ENCODE results near the gene BEAN1.
"Not testable (repeated sequence)": the region's sequence is repeated elsewhere in the genome, so short reads cannot be mapped to it uniquely, and the experiment has no call there.

The BEAN1 gene

DNA sequence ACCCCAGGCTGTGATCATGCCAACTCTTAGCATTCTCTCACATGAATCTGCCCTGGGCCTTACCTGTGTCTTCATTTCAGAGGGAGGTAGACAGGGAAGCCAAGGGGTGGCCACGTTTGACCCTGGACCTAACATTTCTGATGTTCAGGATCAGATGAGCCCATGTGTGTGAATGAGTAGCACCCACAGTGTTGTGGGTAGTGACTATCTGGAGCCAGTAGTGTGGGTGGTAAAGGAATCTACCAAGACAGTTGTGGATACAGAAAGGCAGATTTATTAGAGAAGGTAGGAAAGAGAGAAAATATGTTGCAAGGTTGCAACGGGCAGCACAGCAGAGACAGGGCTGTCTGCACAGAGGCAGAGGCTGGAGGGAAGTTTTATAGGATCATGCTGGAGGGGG is 62.3 kb downstream of the BEAN1 start:
- no peak for DNase-seq

DNA sequence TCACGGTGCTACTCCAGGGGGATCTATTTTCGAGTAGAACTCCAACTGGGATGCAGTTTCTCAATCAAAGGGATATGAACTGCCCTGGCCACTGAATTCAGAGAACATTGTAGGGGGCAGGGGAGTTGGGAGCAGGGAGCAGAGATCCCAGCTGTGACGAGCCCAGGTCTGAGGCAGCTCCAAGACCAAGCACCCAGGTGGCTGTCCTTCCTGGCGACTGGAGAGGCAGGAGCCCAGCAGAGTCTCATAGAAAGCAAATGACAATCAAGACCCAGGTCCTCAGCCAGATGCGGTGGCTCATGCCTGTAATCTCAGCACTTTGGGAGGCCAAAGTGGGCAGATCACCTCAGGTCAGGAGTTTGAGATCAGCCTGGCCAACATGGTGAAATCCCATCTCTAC is 62.7 kb downstream of the BEAN1 start:
- no peak for DNase-seq

DNA sequence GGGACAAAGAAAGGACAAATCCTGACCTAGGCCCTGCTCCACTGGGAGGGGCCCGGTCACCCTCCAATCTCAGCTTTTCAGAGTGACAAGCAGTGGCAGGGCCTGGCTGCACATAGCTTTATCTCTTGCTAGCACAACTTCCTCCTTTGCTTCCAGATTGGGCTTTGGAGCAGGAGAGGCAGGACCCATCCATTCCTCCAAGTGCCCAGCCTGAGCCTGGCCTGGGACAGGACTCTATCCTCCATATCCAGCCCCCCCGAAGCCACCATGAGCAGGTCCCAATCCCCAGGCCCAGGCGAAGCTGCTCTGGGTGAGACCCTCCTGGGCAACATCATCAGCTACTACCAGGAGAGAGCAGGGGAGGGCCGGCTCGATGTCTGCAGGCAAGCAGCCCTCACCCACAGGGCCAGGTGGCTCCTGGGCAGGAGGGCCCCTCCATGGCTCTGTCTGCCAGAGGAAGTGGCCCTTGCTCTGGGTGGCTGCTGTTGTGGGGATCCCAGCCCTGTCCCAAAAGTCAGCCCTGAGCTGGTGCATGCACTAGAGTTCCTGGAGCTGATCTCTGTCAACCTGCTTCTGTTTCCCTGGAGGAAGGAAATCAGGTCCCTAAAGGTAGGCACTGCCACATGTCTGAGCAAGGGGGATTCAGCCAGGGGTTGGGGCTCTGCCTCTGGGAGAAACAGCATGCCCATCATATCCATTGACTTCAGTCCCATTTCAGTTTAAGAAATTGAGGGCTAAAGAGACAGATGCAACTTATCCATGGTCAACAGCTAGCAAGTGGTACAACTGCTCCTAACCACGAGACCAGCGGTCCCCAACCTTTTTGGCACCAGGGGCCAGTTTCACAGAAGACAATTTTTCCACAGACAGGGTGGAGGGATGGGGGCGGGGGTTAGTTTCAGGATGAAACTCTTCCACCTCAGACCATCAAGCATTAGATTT is 64.0 kb downstream of the BEAN1 start:
- DNase-seq = no peak

DNA sequence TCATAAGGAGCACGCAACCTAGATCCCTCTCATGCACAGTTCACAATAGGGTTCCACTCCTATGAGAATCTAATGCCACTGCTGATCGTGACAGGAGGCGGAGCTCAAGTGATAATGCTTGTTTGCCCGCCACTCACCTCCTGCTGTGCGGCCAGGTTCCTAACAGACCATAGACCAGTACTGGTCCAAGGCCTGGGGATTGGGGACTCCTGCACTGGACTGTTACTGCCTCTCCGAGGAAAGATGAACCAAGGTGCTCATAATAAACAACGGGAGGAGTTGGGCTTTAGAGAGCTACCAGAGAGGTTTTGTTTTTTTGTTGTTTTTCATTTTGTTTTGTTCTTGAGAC is 64.6 kb downstream of the BEAN1 start:
- DNase-seq = no peak

DNA sequence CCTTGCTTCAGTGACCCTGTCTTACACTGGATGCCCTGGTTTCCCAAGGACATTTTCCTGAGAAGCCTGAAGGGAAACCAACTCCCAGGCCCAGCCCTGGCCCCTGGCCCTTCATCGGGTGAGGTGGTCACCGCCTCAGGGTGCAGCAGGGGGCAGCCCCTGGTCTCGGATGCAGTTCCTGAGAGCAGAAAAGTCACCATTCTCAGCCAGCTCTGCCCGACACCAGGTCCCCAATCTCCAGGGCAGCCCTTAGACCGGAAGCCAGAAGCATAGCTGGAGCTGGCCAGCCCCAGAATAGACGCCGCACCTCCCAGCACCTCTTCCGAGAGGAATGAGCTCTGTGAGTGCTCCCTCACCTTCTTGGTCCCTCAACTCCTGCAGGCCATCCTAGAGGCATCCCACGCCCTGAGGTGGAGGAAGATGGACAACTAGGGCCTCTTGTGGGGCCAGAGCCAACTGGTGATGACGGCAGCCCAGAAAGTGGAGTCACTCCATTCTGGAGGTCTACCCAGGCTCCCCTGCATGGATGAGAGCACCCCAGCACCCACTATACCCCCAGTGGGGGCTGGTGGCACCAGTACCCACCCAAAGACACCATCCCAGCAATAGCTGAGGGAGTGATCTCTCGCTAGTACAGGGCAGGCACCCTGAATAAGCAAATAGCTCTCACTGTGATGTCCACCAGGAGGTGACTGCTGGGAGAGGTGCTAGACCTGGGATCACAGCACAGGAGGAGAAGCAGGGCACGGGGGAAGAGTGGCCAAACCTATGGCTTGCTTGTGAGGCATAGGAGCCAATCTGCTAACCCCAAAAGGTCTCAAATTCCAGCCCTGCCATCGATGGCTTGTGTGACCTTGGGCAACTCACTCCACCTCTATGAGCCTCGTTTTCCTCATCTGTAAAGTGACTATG is 66.7 kb downstream of the BEAN1 start:
- no peak for DNase-seq

DNA sequence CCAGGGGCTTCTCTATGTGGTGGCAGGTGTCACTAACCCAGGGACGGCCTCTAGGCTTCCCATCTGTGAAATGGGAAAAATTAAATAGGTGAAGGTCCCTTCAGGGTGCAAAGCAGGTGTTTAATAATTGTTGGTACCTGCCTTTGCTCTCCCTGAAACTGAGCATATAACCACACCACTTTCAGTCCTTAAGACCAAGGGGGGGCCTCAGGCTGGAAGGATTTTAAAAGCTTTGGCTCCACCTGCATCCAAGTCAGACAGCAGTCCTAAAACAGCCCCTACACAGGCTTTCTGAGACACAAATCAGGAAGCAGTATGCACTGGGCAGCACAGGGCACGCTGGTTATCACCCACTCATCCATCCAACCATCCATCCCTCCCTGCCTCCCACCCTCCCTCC is 67.8 kb downstream of the BEAN1 start:
- DNase-seq = no peak

DNA sequence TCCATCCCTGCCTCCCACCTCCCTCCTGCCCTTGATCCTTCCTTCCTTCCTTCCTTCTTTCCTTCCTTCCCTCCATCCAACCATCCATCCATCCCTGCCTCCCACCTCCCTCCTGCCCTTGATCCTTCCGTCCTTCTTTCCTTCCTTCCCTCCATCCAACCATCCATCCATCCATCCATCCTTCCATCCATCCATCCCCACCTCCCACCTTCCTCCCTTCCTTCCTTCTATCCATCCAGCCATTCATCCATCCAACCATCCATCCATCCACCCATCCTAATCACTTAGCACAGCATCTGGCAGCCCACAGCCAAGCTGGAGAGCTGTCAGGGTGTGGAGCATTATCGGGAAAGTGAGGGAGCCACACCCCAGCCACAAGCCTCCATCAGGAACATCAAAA is 68.3 kb downstream of the BEAN1 start:
- no peak for DNase-seq

DNA sequence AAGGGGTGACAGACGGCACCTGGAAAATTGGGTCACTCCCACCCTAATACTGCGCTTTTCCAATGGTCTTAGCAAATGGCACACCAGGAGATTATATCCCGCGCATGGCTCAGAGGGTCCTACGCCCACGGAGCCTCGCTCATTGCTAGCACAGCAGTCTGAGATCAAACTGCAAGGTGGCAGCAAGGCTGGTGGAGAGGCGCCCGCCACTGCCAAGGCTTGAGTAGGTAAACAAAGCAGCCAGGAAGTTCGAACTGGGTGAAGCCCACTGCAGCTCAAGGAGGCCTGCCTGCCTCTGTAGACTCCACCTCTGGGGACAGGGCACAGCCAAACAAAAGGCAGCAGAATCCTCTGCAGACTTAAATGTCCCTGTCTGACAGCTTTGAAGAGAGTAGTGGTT is 69.1 kb downstream of the BEAN1 start:
- DNase-seq = not testable (repeated sequence)

DNA sequence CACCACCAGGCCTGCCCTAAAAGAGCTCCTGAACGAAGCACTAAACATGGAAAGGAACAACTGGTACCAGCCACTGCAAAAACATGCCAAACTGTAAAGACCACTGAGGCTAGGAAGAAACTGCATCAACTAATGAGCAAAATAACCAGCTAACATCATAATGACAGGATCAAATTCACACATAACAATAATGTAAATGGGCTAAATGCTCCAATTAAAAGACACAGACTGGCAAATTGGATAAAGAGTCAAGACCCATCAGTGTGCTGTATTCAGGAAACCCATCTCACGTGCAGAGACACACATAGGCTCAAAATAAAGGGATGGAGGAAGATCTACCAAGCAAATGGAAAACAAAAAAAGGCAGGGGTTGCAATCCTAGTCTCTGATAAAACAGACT is 70.8 kb downstream of the BEAN1 start:
- DNase-seq = not testable (repeated sequence)

DNA sequence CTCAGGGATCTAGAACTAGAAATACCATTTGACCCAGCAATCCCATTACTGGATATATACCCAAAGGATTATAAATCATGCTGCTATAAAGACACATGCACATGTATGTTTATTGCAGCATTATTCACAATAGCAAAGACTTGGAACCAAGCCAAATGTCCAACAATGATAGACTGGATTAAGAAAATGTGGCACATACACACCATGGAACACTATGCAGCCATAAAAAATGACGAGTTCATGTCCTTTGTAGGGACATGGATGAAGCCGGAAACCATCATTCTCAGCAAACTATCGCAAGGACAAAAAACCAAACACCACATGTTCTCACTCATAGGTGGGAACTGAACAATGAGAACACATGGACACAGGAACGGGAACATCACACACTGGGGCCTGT is 74.5 kb downstream of the BEAN1 start:
- not testable (repeated sequence) for DNase-seq

DNA sequence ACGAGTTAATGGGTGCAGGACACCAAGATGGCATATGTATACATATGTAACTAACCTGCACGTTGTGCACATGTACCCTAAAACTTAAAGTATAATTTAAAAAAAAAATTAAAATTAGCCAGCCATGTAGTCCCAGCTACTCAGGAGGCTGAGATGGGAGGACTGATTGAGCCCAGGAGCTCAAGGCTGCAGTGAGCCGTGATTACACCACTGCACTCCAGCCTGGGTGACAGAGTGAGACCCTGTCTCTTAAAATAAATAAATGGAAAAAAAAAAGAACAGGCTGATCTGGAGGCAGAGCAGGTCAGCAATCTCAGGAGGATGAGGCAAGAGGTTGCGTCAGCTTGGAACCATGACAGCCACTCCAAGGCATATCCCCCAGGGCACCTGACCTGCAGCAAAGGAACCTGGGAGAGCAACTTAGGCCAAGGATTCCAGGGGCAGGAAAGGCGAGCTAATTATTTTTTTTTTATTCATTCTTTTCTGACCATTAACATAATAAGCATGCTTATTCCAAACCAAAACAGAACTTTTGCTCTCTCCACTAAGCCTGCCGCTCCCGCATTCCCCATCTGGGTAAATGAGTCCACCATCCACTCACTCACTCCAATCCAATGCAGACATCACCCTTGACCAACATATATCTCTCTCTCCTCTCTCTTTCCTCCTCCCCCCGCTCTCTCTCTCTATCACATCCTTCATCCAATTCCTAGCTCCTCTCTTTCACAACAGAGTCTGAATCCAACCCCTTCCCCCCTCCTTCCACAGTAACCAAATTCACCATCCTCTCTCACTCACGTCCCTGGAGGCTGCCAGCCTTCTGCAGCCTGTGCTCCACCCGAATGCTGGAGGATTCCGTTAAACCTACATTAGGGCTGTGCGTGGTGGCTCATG is 75.2 kb downstream of the BEAN1 start:
- no peak for DNase-seq

DNA sequence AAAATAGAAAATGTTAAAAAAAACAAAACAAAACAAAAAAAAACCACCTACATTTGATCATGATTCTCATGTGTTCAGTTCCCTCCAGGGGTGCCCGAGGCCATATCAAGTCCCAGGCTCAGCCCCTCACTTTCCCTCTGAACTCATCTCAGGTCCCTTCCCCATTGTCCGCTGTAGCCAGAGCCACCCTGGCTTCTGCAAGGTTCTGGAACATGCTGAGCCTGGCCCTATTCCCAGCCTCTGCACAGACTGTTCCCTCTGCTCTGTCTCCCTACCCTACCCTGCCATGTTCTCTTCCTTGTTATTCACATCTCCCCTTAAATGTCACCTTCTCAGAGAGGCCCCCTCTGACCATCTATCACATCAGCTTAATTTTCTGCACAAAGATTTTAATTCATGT is 75.9 kb downstream of the BEAN1 start:
- no peak for DNase-seq

DNA sequence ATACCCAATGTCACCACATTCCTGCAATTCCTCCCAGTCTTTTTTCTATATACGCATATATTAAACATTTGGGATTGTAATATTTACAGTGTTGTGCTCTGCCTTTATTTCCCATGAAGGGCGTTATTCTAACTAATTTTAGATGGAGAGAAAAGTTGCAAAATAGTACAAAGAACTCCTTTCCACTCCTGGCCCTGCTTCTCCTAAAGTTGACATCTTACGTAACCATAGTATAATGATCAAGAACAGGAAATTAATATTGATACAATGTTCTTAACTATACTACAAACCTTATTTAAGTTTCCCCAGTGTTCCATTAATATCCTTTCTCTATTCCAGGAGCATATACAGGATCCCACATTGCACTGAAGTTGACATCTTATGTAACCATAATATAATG is 76.5 kb downstream of the BEAN1 start:
- DNase-seq = no peak

DNA sequence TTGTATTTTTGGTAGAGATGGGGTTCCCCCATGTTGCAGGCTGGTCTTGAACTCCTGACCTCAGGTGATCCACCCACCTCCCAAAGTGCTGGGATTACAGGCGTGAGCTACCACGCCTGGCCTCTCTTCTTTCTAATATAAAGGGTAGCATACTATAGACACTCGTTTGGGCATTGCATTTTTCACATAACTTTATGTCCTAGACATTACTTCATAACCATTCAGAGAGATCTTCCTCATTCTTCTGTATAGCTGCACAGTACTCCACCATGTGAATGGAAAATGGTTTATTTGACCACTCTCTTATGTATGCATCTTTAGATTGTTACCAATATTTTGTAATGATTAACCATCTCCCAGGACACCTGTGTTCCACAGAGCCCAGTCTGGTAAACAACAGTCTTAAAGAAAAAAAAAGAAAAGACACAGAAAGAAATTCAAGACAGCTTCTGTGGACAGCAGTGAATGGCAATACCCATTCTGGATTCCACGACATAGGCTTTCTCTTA is 80.7 kb downstream of the BEAN1 start:
- DNase-seq = no peak

DNA sequence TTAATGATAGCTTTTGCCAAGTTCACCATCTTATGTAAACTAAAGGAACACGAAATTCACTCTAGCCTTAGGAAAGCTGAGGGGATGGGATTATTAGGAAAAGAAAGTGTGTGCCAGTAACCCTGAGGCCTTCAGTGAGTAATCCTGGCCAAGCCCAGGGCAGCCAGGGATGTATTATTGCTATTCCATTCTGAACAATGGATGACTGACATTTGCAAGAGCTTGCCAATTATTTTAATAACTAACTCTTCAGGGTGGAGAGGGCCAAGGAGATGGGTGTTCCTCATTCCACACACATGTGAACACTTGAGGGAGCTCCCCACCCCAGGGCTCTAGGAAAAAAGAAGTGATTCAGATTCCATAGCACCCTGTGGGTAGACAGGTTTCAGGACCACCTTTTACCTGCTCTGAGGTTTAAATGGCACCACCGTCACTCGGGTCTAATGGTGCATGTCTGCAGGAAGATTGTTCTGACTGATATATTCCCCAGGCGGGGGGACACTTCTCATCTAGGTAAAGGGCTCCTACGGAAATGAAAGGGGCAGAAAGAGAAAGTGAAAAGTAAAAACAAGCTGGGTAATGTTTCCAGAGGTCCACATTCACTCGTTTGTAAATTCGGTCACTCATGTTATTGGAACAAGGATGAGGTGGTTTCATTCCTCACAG is 81.3 kb downstream of the BEAN1 start:
- no peak for DNase-seq

DNA sequence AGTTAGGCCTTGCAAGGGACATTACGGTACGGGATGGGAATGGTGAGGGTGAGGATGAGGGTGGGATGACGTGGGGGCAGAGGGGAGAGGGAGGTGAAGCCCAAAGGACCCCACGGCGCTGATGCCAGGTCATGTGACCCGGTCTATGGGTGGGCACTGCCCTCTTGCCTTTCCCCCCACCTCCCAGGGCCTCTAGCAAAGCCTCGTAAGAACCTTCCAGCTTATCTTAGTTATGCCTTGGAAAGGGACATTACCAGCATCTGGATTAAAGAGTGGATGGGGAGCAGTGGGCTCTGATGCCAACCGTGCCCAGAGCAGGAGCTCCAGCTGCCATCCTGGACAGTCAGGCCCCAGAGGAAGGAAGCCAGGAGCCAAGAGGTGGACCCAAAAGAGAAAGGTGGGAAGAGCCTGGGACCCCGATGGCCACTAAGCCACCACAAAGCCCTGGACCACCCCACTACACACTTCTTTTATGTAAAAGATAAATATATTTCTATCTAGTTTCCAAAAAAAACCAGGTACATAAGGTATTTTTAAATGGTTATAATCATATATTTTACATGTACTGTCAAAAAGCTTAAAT is 81.9 kb downstream of the BEAN1 start:
- DNase-seq = no peak

DNA sequence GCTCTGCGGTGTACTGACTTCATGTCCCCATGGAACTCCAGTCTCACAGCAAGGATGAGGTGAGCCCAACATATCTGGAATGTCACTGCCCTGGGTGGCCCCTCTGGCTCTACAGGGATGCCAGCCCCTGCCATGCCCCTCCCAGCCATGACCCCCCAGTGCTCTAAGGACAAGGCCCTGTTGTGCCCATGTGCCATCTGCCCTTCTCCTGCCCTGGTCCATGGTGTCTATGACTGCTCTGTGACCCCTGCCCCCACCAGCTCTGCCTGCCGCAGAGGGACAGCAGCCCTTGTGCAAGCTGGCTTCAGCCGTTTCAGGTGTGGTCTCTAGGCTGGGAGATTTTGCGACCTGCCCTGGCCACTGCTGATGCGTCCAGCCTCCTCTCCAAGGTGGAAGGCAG is 82.5 kb downstream of the BEAN1 start:
- no peak for DNase-seq

DNA sequence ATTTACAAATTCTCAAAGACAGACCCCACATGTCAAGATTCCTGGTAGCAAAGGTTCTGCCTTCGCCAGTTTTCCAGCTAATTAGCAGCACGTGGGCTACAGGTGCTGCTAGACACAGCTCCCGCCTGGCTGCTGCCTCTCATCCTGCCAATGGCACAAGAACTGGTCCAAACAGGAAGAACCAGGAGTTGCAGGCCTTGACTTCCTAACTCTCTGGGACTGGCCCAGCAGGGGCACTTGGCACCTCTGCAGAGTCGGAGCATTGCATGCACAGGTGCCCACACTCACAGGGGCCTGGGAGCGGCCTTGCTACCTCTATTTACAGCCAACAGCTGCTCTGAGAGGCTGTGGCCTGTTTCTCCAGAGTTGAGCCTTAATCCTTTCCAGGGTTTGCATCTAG is 83.2 kb downstream of the BEAN1 start:
- DNase-seq = no peak

DNA sequence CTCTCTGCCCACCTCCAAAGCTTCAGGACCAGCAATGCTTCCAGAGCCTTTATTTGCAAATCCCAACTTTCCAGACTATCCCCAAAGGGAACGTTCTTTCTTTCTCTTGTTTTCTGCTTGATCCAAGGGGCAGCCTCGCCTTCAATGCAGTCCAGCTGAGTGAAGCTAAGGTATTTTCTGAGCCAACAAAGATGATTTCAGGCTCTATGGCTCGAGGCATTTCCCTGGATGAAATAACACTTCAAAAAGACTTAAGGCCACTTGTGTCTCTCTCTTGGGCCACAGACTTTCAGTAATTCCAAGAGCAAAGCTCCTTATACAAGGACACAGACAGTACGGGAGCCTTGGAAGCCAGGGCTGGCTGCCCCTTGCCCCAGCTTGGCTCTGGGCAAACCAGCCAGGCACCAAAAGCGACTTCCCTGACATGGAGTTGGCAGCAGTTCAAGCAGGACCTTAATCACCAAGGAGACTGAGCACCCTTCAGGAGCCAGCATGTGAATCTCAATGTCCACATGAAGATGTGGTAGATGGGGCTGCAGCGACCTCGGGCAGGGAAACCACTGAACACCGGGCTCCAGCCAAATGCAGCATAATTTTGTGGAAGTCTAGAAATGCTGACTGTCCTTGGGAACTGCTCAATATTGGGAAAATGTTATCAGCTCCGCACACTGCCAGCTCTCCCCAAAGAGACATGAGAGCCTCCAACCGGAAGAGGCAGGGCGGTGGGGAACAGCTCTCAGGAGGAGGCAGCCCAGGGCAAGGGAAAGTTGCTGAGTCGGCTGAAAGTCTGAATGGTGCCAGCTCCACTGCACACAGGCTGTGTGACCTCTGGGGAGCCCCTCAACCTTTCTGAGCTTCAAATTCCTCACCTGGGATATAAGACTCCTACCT is 83.9 kb downstream of the BEAN1 start:
- no peak for DNase-seq

DNA sequence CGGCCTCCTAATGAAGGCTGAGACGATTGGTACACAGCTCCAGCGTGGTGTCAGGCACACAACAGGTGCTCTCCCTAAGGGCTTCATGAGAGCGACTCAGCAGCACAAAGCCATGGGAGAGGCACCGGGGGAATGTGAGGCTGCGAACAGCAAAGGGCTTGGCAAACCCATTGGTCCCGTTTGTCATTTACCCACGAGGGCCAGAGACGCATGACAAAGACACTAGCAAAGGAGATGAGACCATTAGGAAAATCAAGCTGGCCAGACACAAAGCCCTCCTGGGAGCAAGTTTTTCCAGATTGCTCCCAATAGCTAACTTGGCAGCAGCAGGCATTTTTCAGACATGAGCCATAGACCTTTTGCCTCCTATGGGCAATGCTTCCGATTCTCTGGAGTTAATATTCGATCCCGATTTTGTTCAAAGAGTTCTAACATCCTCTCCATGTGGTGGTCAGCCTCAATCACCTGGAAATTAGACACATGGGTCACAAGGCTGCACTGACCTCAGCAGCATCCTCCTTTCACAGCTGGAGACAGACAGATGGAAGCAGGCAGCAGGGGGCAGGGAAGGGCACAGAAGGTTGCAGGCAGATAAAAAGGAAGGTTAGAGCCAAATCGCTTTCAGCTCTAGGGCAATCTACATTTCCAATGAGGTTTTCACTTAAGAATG is 84.6 kb downstream of the BEAN1 start:
- no peak for DNase-seq
